HL-60/S4 treated with retinoic acid at 250 ng/mL for 4 days and 3 days (cell line): Measurements from ENCODE around the gene AREG.

Experiments used
- in situ Hi-C: fragments of 300-500 bp; cut with MboI; formaldehyde crosslinking; loops from 2 replicates; pipeline ENCODE4 v1.7.0; 2022; ENCODE audit warnings: low sequenced_read_pairs

AREG gene

GRCh38 chr4:74504212-74504611, 59.3 kb downstream of the AREG start:
- in situ Hi-C loops = no loop called here
